Mesodermal cell (in vitro differentiated cells): ENCODE data around the gene TBC1D3I.
"Not testable (repeated sequence)": the region's sequence is repeated elsewhere in the genome, so short reads cannot be mapped to it uniquely, and the experiment has no call there.

ENCODE experiments used
- H3K27ac ChIP-seq: 2 replicates; pipeline ENCODE4 v1.7.0; 2013; ENCODE audit warnings: mild to moderate bottlenecking, low read depth, low read length, moderate library complexity; ENCODE audit not compliant: severe bottlenecking
- H3K36me3 ChIP-seq: 2 replicates; pipeline ENCODE4 v1.7.1; 2013; ENCODE audit warnings: mild to moderate bottlenecking, low read length, moderate library complexity; ENCODE audit not compliant: control insufficient read depth, insufficient read depth
- H3K4me1 ChIP-seq: one replicate; pipeline ENCODE4 v1.7.1; 2013; ENCODE audit warnings: mild to moderate bottlenecking, low read length; ENCODE audit not compliant: insufficient read depth, control insufficient read depth, poor library complexity, severe bottlenecking
- H3K4me3 ChIP-seq: 2 replicates; pipeline ENCODE4 v1.7.0; 2013; ENCODE audit warnings: low read length, control low read depth, mild to moderate bottlenecking; ENCODE audit not compliant: insufficient read depth, poor library complexity, severe bottlenecking; ENCODE audit errors: extremely low read depth
- H3K9me3 ChIP-seq: 2 replicates; pipeline ENCODE4 v1.7.1; 2013; ENCODE audit warnings: mild to moderate bottlenecking, low read length, moderate library complexity; ENCODE audit not compliant: control insufficient read depth
- WGBS, 2 experiments: methylation state at CpG; one replicate each; pipeline ENCODE4 v1.1.5; 2013; ENCODE audit warnings: missing lambda C conversion rate in 2 of 2; ENCODE audit not compliant: insufficient coverage in 2 of 2; 5-methylcytosine and 5-hydroxymethylcytosine counted together

The TBC1D3I gene

DNA sequence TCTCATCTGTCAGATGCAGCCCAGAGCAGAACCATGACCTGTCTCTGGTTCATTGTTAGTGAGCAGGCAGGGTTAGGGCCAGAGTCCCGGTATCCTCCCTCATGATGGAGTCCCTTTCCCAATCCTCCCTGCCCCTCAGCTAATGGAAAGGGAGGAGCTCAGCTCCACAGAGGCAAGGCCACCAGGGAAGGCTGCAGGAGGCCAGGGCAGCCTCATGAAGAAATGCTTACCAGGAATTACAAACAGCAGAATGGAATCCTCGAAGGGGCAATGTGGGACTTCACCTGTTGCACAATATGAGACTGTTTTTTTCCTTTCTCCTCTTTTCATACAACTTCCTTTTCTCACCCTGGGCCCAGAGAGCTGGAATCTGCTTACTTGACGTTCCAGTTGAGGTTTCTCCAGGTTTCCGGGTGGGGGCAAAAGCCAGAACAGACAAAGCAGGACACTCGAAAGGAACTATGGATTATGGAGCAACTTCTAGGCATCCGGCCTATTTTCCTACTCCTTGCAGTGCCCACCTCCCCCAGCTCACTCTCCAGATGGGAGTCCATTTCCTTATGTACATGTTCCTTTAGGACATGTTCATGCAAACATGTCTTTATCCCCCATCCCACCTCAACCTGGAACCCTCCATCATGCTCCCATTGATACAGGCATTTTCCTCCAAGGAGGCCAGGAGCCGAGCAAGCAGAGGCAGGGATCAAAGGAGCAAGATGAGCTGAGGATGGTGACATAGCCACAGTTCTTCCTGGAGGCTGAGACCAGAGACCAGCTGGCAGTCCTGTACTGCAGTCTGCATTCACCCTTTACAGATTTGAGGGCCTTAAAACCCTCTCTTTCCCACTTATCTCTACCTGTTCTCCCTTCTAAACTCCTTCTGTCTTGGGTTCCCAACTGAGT, 48.7 kb downstream of the TBC1D3I start:
- not testable (repeated sequence) for H3K36me3 ChIP-seq, H3K4me3 ChIP-seq, H3K4me1 ChIP-seq, H3K27ac ChIP-seq, H3K9me3 ChIP-seq
- WGBS, 2 experiments: 76 to 81% methylated on average over 3 to 4 of the region's 7 CpGs

DNA sequence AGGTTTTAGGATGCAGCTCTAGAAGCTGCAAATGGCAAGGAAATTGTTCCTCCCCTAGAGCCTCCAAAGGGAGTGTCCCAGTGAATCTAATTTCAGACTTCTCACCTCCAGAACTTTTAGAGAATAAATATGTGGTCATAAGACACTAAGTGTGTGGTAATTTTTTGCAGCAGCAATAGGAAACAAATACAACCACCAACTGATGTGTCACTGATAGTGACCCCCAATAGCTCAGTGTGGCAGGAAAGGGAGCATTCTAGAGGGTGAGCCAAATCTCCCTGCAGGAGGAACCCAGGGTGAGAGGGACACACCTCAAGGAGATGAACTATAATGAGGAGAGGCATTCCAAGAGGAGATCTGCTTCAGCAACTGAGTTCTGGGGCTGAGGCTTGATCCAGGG, 49.5 kb downstream of the TBC1D3I start:
- Histone ChIP-seq H3K9me3 (no peaks in the 10 kb centered on the region), H3K36me3 (no peaks in the 10 kb centered on the region), H3K4me1 (no peaks in the 10 kb centered on the region), H3K27ac (no peak overlapping the region), H3K4me3 (no peak overlapping the region)

DNA sequence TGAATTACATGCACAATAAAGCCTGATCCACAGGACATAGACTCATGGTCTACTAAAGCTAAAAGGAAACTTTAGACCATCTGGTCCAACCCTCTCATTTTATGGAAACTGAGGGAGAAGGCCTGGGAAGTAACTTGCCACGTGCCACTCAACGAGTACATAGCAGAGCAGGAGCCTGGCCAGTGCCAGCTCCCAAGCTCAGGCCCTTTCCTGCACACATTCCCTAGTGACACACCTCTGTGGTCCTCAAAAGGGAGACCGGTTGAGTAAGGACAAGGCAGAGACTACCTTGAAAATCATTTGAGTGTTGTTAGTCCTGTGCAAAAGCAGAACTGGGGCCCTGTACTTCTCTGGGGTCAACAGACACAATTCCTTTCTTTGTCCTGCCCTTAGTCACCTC, 50.7 kb downstream of the TBC1D3I start:
- Histone ChIP-seq H3K9me3 (no peaks in the 10 kb centered on the region), H3K36me3 (no peaks in the 10 kb centered on the region), H3K4me1 (no peaks in the 10 kb centered on the region), H3K4me3 (no peak overlapping the region), H3K27ac (no peak overlapping the region)
- 83 to 90% methylated on average over 1 to 2 of the region's 3 CpGs for WGBS, 2 experiments

DNA sequence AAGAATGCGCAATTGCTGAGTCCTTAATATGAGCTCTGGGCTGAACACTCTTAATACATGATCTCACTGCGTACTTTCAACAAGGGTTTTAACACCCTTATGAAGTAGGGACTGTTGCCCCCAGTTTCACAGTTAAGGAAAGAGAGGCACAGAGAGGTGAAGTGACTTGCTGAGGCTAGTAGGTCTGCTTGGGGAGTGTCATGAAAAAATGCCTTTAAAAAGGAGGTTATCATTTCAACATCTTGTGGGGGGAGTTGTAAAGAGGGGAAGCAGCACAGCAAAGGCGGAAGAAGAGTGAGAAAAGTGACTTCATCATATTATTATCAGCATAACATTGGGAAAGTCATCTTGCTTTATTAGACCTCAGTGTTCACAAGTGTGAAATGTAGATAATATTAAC, 51.4 kb downstream of the TBC1D3I start:
- Histone ChIP-seq H3K36me3 (no peaks in the 10 kb centered on the region), H3K27ac (no peak overlapping the region), H3K4me3 (no peak overlapping the region), H3K9me3 (no peaks in the 10 kb centered on the region), H3K4me1 (no peaks in the 10 kb centered on the region)
- 90 to 100% methylated on average over 1 to 2 of the region's 3 CpGs for WGBS, 2 experiments

DNA sequence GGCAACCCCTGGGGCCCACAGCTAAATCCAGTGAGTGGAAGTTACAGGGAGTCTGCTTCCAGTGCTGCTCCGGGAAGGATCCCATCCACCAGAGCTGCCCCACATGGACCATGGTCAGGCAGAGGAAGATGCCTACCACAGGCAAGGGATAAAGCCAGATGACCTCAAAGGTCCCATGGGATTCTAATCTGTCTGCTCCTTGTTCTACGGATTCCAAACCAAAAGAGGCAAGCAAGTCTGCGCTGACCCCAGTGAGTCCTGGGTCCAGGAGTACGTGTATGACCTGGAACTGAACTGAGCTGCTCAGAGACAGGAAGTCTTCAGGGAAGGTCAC, 52.1 kb downstream of the TBC1D3I start:
- WGBS, 2 experiments: 45 to 62% methylated on average over 3 to 4 of the region's 4 CpGs
- H3K36me3 ChIP-seq: no peaks in the 10 kb centered on the region
- H3K27ac ChIP-seq: no peak overlapping the region
- no peaks in the 10 kb centered on the region for H3K4me1 ChIP-seq
- H3K4me3 ChIP-seq: no peak overlapping the region
- H3K9me3 ChIP-seq: no peaks in the 10 kb centered on the region

DNA sequence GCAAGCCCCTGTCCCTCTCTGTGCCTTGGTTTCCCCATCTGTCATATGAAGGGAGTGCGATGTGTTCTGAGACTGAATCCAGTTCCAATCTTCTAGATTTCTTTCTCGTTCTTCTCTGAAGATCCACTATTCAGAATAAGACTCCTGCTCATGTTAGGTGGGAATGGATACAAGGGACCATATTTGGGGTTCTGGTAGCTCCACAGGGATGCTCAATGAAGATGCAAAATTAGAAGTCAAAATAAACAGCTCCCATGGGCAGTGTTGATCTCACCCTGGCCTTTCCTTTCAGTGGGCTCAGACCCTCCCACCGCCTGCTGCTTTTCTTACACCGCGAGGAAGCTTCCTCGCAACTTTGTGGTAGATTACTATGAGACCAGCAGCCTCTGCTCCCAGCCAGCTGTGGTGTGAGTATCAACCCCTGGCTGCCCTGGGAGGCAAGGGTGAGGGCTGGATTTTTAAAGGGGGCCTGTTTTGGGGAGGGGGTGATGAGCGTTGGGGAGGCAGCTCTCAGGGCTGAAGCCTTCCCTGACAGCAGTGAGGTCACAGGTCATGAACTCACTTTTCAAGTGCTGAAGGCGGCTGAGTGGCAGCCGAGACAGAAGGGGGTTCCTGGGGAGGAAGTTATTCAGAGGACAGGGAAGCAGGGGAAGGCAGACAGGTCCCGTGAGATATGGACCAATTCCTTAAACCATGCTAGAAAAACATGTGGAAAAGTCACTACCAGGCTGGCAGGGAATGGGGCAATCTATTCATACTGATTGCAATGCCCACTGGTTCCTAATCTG, 52.7 kb downstream of the TBC1D3I start:
- WGBS, 2 experiments: 53 to 78% methylated on average over 2 to 3 of the region's 10 CpGs
- not testable (repeated sequence) for H3K27ac ChIP-seq, H3K9me3 ChIP-seq, H3K36me3 ChIP-seq, H3K4me3 ChIP-seq, H3K4me1 ChIP-seq

DNA sequence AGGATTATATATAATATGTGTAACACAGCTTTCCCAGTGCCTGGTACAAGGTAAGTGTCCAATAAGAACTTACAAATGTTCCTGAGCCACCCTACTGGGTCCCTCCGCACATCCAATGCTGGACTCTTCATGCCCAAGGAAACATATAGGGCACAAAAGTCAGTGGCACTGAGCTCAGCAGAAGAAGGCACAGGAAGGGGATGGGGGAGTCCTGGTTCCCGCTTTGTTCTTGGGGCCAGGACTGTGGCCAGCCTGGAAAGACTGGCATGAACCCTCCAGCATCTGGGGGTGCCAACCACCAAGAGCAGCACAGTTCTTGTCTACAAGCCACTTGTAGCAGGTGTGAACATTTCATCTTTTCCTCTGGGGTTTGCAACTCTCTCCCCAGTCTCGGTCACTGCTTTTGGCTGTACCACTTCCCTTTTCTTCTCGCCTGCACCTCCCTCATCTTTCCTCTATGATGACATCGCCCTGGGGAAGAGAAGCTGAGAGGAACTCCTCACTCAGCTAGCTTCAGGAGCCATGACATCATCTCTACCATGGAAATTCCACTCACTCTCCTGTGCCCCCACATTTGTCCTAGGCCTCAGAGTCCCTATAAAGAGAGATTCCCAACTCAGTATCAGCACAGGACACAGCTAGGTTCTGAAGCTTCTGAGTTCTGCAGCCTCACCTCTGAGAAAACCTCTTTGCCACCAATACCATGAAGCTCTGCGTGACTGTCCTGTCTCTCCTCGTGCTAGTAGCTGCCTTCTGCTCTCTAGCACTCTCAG, 53.7 kb downstream of the TBC1D3I start, which contains the start of gene CCL4L2:
Gene CCL4L2, plus strand, starts transcription at position 625 of the 773 bp plus-strand sequence.
- not testable (repeated sequence) for H3K36me3 ChIP-seq, H3K4me3 ChIP-seq, H3K9me3 ChIP-seq, H3K4me1 ChIP-seq, H3K27ac ChIP-seq
- WGBS, 2 experiments: 84 to 95% methylated on average over 4 to 7 of the region's 7 CpGs

DNA sequence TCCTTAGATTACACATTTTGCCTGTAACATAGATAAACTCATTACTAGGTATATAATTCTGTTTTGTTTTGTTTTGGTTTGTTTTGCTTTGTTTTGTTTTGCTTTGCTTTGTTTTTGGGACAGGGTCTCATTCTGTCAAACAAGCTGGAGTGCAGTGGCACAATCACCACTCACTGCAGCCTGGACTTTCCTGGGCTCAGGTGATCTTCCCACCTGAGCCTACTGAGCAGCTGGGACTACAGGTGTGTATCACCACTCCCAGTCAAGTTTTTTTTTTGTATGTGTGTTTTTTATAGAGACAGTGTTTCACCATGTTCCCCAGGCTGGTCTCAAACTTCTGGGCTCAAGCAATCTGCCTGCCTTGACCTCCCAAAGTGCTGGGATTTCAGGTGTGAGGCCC, 54.8 kb downstream of the TBC1D3I start:
- no peak overlapping the region for H3K27ac ChIP-seq
- no peaks in the 10 kb centered on the region for H3K9me3 ChIP-seq
- H3K36me3 ChIP-seq: no peaks in the 10 kb centered on the region
- no peaks in the 10 kb centered on the region for H3K4me1 ChIP-seq
- H3K4me3 ChIP-seq: no peak overlapping the region

DNA sequence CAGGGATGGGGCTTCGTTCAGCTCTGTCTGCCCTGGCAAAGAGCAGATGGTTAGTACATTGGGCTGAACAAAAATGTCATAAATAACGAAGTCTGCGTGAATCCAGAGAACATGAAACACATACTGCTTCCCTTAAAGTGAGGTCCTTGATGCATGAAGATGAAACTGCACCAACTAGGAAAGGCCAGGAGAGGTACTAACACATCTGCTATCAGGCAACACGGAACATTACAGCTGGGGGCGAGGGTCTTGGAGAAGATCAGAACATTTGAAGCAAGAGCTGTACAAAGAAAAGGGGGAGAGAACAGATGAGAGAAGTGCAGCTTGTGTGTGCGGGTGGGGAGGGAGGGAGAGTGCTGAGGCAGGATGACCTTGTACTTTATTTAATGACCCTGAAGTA, 57.0 kb downstream of the TBC1D3I start:
- not testable (repeated sequence) for H3K4me3 ChIP-seq, H3K9me3 ChIP-seq, H3K4me1 ChIP-seq, H3K27ac ChIP-seq, H3K36me3 ChIP-seq
- 83 to 86% methylated on average over 2 to 6 of the region's 6 CpGs for WGBS, 2 experiments

DNA sequence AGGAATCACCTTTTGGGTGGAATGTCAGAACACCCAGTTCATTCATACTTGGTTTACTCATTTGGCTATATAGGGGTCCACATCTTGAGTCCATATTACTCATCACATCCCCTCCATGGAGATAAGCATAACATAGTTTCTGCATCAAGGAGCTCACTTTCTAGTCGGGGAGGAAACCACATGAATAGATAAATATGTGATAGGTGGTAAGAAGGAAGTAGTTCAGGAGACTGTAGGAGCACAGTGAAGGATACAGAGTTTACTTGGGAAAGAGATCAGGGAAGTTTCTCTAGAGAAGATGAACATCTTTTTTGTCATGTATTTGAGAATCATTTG, 57.9 kb downstream of the TBC1D3I start:
- H3K4me1 ChIP-seq, H3K4me3 ChIP-seq, H3K9me3 ChIP-seq, H3K27ac ChIP-seq, H3K36me3 ChIP-seq: not testable (repeated sequence)
- WGBS, 2 experiments: 70% methylated on average over 1 of the region's 1 CpG; no CpG with 5 or more reads in 1 of the 2 experiments
